Mononuclear cell (primary cell): ENCODE data around the gene WDR90. TPM values are rescaled to one million over a fixed set of nuclear protein-coding genes. Genes with fewer than 3 reads are reported as not detected.
"Not testable (repeated sequence)": the region's sequence is repeated elsewhere in the genome, so short reads cannot be mapped to it uniquely, and the experiment has no call there.

Experiments used
- H3K27me3 ChIP-seq: 2 replicates; pipeline ENCODE4 v1.6.0; 2011; ENCODE audit warnings: low read length, control low read depth; ENCODE audit not compliant: insufficient read depth
- H3K4me1 ChIP-seq: 2 replicates; pipeline ENCODE4 v1.5.1; 2011; ENCODE audit warnings: mild to moderate bottlenecking, low read length, control low read depth; ENCODE audit not compliant: insufficient read depth
- H3K4me3 ChIP-seq: 2 replicates; pipeline ENCODE4 v1.5.1; 2011; ENCODE audit warnings: mild to moderate bottlenecking, low read length, moderate library complexity
- H3K9me3 ChIP-seq: 2 replicates; pipeline ENCODE4 v1.5.1; 2011; ENCODE audit warnings: low read depth, mild to moderate bottlenecking, control low read depth, low read length
- total RNA-seq: library from RNA; depleted of rRNA; stranded (reverse); fragments of >200 nt; gene quantifications from one replicate; pipeline ENCODE4 v1.2.3, GENCODE V29; 2012

Gene WDR90
- total RNA-seq, 1 donor, result 4.6 TPM

DNA sequence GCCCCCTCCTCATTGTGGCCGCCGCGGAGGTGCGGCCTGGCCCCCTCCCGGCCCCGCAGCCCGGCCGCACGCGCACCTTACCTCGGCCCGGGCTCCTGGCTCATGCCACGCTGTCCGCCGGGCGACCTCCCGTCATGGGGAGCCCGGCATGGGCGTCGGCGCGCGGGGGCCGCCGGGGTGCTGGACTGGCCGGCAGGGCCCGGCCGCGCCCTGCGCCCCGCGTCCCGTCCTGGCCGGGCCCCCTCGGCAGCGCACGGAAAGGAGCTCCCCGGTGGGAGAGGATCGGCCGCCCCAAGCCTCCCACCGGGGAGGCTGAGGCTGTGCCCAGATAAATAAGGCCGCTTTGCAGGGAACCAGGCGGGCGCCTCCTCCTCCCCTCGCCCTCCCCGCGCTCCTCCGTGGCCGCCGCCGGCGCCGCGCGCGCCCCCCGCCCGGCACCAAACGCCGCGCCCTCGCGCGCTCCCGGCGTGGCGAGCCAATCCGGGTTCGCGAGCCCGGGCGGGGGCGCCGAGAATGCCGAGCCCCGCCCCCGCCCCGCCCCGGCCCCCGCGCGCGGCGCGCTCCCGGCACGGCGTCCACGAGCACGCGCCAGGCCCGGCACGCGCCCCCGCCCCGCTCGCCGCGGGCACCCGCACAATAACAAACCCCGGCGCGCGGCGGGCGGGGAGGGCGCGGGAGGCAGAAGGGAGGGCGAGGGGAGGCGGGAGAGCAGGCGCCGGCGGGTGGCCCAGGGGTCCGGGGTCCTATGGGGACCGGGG lies 56.4 kb downstream of the WDR90 start, which contains the start of gene FBXL16:
TSS of gene FBXL16 (minus strand) at position 371 of the 758 bp plus-strand sequence. CDS start 8,396 bp downstream, outside the sequence.
- Histone ChIP-seq H3K27me3 (peaks cover 40% of the 10 kb centered on the region), H3K4me3 (no peak within 1 kb of the TSS), H3K4me1 (no peaks in the 10 kb centered on the region), H3K9me3 (no peaks in the 10 kb centered on the region)

DNA sequence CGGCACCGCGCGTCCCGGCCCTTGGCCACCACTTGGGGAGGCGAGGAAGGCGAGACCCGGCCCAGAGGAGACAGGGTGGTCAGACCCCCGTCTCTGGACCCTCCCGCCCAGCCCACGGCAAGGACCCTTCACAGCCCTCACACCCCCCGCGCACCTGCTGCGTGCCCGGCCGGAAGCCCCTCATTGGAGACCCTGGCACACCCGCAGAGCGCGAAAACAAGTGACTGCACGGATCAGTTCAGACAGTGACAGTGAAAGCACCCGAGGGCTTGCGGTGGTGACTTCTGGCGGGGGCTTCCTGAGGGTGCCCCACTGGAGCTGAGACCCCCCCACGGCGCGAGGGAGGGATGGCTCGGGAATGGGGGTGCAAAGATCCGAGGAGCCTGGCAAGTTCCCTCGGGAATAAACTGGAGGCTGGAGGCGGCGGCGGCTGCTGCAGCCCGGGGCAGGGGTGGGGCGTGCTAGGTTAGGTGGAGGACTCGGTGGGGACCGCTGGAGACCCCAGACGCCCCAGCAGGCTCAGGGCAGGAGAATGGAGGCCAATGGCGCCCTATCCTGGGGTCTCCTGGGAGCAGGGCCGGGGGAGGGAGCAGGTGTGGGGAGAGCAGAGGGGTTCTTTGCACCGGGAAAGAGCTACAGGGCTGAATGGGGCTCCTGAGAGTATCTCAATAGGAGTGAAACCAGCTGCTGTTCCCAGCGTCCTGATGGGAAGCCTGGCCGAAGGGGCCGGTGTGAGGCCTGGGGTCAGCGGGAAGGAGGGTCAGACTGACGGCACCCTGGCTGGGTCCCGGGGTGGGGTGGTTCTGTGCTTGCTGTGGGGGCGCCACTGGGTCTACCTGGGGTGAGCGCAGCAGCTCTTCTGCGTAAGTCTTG lies 57.3 kb downstream of the WDR90 start:
- Histone ChIP-seq H3K4me3 (no peak overlapping the region), H3K4me1 (no peaks in the 10 kb centered on the region), H3K27me3 (peaks cover 35% of the 10 kb centered on the region), H3K9me3 (no peaks in the 10 kb centered on the region)

DNA sequence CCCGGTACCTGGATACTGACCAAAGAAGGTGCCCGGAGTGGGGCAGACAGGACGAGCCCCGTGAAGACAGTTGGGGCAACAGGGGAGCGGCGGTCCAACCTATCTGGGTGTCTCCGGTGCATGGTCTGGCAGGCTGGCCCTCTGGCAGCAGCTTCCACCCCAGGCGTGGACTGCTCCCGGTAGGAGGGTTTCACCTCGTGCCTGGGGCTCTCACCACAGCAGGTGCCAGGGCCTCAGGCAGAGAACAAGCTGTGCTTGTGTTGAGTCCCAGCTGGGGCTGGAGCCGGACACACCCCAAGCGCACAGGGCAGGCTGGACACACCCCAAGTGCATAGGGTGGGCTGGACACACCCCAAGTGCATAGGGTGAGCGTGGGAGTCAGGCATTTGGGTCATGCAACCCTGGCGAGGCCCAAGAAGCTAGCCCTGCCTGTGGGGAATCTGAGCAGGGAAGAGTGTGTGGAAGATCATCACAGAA lies 57.9 kb downstream of the WDR90 start:
- Histone ChIP-seq H3K9me3 (no peaks in the 10 kb centered on the region), H3K4me3 (no peak overlapping the region), H3K4me1 (peaks cover 6% of the 10 kb centered on the region), H3K27me3 (peaks cover 34% of the 10 kb centered on the region)

- Histone ChIP-seq H3K4me3 (no peak overlapping the region), H3K4me1 (peaks cover 6% of the 10 kb centered on the region), H3K9me3 (no peaks in the 10 kb centered on the region), H3K27me3 (peaks cover 28% of the 10 kb centered on the region)
Observed at GRCh38 chr16:708019-708418, 58.9 kb downstream of the WDR90 start.

GRCh38 chr16:708959-709358 lies 59.8 kb downstream of the WDR90 start:
- Histone ChIP-seq H3K9me3 (no peaks in the 10 kb centered on the region), H3K27me3 (peaks cover 24% of the 10 kb centered on the region), H3K4me3 (no peak overlapping the region), H3K4me1 (peaks cover 6% of the 10 kb centered on the region)

DNA sequence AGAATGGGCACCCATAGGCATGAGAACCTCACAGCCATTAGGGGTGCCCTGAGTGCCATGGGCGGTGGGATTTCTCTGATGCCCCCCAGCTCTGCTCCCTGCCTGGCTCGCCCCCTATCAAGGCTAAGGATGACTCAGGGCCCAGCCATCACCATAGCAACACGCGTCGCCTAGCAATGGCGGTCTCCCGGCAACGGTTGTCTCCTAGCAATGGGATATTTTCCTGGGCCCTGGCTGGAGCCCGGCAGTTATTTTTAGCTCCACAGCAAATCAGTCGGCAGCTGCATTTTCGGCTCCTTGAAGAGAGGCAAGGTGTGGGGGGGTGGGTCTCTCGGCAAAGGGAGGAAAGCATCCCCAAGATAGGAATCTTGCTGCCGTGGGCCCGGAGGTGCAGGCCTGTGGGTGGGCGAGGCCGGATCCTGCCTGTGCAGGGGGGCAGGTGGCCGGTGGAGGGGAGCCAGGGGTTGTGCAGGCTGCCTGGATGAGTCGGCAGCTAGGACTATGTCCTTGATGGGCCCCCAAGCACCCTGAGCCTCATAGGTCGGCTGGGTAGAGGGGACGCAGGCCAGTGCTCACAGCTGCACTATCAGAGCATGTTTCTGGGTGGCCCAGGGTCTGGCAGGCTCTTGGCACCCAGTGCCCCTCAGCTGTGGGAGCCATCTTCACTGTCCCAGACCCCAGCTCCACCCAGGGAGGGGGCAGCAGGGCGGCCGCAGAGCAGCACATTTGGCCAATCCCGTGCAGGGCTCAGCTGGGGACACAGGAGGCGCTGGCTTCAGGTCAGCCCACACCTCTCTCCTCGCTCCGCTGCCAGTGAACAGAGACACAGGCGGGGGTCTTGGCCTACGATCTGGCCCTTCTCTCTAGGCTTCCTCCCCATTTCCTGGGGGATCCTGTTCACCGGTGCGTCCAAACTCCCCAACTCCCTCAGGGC lies 60.7 kb downstream of the WDR90 start:
- peaks cover 19% of the 10 kb centered on the region for H3K27me3 ChIP-seq

DNA sequence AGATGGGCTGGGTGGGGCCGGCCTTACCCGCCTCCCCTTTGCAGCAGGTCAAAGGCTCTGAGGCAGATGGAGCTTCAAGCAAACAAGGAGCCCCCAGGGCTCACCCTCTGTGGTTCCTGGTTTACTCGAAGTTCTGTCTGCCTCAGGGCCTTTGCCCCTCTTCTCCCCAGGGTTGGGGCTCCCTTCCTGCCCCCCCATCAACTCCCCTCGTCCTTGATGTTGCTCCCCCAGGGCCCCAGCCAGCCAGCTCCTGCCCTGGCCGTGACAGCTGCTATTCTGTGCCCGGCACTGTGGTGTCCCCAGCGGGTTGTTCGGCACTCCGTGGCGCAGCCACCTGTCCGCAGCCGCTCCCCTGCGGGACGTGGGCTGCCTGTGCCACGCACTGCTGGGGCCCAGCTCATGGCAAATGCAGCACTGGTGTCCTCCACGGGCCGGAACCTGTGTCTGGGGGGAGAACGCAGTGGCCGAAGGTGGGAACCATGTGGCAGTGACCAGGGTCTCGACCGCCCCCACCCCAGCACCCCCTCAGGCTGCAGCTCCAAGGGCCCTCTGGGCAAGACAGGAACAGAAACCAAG lies 61.4 kb downstream of the WDR90 start:
- Histone ChIP-seq H3K9me3 (no peaks in the 10 kb centered on the region), H3K27me3 (peaks cover 17% of the 10 kb centered on the region), H3K4me1 (peaks cover 15% of the 10 kb centered on the region), H3K4me3 (no peak overlapping the region)

More for the DNA sequence above, 60.7 kb downstream of the WDR90 start:
- H3K4me3 ChIP-seq, result no peak overlapping the region
- peaks cover 11% of the 10 kb centered on the region for H3K4me1 ChIP-seq
- H3K9me3 ChIP-seq, result no peaks in the 10 kb centered on the region

GRCh38 chr16:711084-711483 lies 61.9 kb downstream of the WDR90 start:
- Histone ChIP-seq H3K4me1 (peaks cover 20% of the 10 kb centered on the region), H3K9me3 (no peaks in the 10 kb centered on the region), H3K27me3 (peaks cover 19% of the 10 kb centered on the region), H3K4me3 (no peak overlapping the region)

GRCh38 chr16:711548-712320 lies 62.6 kb downstream of the WDR90 start:
- Histone ChIP-seq H3K4me3 (no peak overlapping the region), H3K4me1 (peaks cover 23% of the 10 kb centered on the region), H3K27me3 (peaks cover 21% of the 10 kb centered on the region), H3K9me3 (no peaks in the 10 kb centered on the region)

- not testable (repeated sequence) for H3K4me3 ChIP-seq, H3K9me3 ChIP-seq
- H3K4me1 ChIP-seq, result peaks cover 23% of the 10 kb centered on the region
- H3K27me3 ChIP-seq, result peaks cover 14% of the 10 kb centered on the region
Observed at GRCh38 chr16:712740-713250, 63.6 kb downstream of the WDR90 start.

DNA sequence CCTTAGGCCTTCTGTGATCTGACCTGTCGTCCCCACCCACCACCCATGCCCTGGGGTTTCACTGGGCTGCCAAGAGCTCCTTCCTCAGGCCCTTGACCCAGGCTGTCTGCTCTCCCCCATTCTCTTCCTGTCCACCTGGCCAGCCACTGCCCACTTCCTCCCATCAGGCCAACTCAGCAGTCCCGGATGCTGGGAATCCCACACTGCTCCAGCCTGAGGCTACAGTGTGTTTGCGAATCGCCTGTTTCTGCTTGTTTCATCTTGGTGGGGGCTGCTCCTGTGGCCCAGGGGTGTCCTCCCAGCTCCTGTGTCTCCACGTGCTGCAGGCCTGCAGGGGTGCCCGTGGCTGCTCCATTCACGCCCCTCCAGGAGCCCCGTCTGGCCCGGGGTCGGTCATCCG lies 64.9 kb downstream of the WDR90 start:
- H3K27me3 ChIP-seq, result peaks cover 14% of the 10 kb centered on the region
- no peak overlapping the region for H3K4me3 ChIP-seq
- peaks cover 25% of the 10 kb centered on the region for H3K4me1 ChIP-seq
- H3K9me3 ChIP-seq, result no peaks in the 10 kb centered on the region

DNA sequence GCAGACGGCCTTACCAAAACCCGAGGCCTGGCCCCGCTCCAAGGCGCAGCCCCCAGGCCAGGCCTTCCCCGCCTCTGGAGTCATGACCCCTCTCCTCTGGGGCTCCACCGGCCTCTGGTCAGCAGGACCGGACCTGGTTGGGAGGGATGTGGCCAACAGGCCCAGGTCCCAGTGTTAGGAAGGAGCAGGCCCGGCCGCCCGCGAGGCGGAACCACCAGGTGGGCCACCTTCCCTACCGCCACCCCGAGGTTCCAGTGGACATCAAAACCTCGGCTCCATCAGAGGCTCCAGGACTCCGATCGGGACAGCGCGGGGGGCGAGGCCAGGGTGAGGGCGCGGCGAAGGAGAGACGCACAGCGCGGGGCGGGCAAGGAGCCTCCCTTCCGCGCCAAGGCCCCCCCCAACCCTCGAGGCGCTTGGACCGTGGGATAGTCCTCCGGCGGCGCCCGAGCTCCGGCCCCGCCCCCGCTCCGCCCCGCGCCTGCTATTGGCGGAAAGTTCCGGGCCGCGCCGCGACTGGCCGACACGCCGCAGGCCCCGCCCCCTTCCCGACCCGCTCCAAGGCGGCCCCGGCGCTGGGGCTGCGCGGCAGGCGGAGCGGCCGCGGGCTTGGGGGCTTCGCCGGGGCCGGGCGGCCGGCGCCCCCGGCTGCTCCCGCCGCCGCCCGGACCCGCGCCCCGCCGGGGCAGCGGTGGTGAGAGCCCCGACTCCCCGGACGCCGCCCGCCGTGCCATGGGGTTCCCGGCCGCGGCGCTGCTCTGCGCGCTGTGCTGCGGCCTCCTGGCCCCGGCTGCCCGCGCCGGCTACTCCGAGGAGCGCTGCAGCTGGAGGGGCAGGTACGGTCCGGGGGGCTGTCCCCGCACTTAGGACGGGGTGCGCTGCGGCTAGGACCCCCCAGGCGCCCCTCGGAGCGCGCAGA lies 65.7 kb downstream of the WDR90 start, which contains the start of gene METRN:
TSS of gene METRN (plus strand) at position 561 of the 919 bp plus-strand sequence. CDS start at position 733, 172 bp downstream.
- Histone ChIP-seq H3K4me1 (peaks cover 32% of the 10 kb centered on the region), H3K27me3 (peaks cover 10% of the 10 kb centered on the region), H3K9me3 (no peaks in the 10 kb centered on the region), H3K4me3 (peak within 1 kb of the TSS; percentile 27)
